Adipocyte (in vitro differentiated cells): ENCODE measurements around the gene ARHGAP19.

Source experiments
- DNase-seq: peaks from one replicate; pipeline ENCODE4 v3.0.0-alpha.2; 2015; ENCODE audit warnings: low read depth
- H3K27me3 ChIP-seq: replicated peaks from 2 replicates; pipeline ENCODE4 v1.7.0; 2013; ENCODE audit warnings: mild to moderate bottlenecking, low read length, moderate library complexity; ENCODE audit not compliant: control insufficient read depth, insufficient read depth
- H3K36me3 ChIP-seq: 2 replicates; pipeline ENCODE4 v1.7.0; 2013; ENCODE audit warnings: low read length, mild to moderate bottlenecking, moderate library complexity; ENCODE audit not compliant: control insufficient read depth, insufficient read depth, severe bottlenecking
- H3K4me1 ChIP-seq: 2 replicates; pipeline ENCODE4 v1.7.0; 2013; ENCODE audit warnings: mild to moderate bottlenecking, low read length, moderate library complexity; ENCODE audit not compliant: control insufficient read depth, insufficient read depth
- H3K4me3 ChIP-seq: 2 replicates; pipeline ENCODE4 v1.7.0; 2013; ENCODE audit warnings: mild to moderate bottlenecking, low read length, moderate library complexity
- H3K9ac ChIP-seq: 2 replicates; pipeline ENCODE4 v1.7.0; 2013; ENCODE audit warnings: mild to moderate bottlenecking, low read length, moderate library complexity
- H3K9me3 ChIP-seq: 2 replicates; pipeline ENCODE4 v1.7.0; 2013; ENCODE audit warnings: mild to moderate bottlenecking, low read length, moderate library complexity; ENCODE audit not compliant: control insufficient read depth

ARHGAP19 gene

DNA sequence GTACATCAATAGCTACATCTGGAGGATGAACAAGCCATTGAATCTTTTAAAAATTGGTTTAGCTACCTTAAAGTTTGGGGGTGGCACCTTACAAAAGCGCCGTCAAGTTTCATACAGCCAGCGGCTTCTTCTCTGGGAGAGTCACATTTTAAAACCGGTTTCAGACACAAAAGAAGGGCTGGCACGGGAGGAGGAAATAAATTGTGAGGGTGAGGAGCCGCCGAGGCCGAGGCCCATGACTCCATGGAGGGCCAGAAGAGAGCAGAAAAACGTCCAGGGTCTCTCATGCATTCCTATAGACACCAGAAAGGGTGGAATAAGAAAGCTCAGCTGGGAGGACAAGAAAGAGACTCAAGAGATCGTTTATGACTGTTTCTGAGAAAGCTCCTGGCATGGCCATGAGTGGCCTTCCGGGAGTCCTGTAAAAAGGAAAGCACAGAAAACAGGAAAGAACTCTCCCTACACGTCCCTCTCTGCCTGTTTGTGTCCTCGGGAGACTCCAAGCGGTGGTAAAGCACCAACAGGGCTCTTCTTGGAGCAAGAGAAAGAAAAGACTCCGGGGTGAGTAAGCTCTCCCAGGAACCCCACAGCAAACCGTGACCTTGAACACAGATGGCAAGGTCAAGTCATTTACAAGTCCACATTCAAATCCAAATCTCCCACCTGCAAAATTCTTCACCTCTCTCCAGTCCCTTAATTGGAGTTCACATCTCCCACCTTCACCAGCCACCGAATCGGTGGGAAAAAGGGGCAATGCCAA, 40.3 kb upstream of the ARHGAP19 start:
- peak; percentile 87 for DNase-seq
- Histone ChIP-seq H3K4me1 (peaks cover 36% of the 10 kb centered on the region), H3K27me3 (no peaks in the 10 kb centered on the region), H3K4me3 (peak overlapping the region; percentile 82), H3K9ac (peak overlapping the region; percentile 92), H3K36me3 (peaks cover 3% of the 10 kb centered on the region), H3K9me3 (no peaks in the 10 kb centered on the region)

DNA sequence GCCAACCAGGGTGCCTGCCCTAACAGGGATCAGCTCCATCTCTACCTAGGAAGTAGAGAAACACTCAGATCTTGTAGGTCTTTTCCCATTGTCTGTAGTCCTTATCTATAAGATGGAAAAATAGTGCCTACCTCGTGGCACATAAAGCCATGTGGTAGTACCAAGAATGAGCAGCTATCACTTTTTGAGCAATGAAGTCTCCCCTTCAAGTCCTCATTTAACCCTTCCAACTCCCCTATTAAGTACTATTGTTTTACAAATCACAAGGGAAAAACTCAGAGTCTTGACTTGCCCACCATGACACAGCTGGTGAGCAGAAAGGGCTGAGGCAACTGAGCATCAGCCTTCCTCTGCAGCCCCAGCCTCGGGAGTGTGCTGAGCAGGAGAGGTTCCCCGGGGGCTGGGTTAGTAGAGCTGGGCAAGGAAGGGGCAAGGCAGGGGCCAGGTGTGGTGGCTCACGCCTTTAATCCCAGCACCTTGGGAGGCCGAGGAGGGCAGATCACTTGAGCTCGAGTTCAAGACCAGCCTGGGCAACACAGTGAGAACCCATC, 38.8 kb upstream of the ARHGAP19 start:
- Histone ChIP-seq H3K9ac (peak overlapping the region; percentile 92), H3K27me3 (no peaks in the 10 kb centered on the region), H3K36me3 (peaks cover 3% of the 10 kb centered on the region), H3K9me3 (no peaks in the 10 kb centered on the region), H3K4me3 (peak overlapping the region; percentile 82), H3K4me1 (peaks cover 30% of the 10 kb centered on the region)
- no peak for DNase-seq

DNA sequence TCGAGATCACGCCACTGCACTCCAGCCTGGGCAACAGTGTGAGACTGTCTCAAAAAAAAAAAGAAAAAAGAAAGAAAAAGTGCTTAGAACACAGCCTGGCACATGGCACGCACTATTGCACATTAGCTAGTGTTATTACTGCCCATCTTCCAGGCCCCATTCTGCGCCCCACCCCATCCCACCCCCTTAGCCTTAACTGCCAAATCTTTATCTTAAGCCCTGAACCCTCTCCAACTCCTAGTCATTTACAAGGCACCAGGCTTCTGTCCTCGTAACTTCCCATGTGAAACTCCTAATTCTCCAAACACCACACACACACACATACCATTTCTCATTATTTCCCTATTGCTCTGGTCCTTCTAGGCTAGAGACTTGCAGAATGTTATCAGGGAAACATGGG, 37.3 kb upstream of the ARHGAP19 start:
- DNase-seq: no peak
- H3K9me3 ChIP-seq: no peaks in the 10 kb centered on the region
- H3K4me1 ChIP-seq: peaks cover 30% of the 10 kb centered on the region
- no peak overlapping the region for H3K9ac ChIP-seq
- peaks cover 3% of the 10 kb centered on the region for H3K36me3 ChIP-seq
- H3K27me3 ChIP-seq: no peaks in the 10 kb centered on the region
- H3K4me3 ChIP-seq: no peak overlapping the region

DNA sequence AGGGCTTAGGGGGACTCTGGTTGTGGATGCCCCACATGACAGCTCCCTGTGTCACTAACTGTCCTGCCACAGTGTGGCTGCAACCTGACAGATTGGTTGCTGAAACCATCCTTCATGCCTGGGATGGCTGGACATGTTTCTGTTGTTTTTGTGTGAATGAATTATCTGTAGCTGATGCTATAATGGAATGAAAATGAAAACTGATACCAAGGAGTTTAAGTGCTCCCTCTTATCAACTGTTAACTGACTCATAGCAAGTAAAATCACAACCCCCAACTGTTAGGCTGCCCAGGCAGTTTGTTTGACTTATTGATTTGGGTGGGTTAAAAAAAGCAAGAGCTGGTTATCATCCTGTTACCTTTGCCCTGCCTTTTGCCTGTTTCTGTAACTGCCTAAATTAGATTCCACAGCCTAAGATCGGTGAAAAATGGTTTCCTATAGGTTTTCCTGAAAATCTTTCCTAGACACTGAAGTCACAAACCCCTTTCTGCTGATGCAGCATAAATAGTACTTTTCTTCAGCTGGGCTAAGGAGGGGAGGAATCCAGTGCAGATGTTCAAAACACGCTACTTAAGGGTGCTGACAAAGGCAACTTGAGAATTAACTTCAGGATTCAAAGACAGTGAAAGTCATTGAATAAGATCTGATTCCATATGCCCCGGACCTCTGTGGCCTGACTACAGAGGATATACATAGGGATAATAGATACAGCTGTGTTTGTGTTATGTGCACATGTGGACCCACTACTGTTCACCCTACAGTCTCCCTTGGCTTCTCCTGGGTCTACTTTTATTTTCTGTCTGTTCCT, 36.4 kb upstream of the ARHGAP19 start:
- H3K27me3 ChIP-seq: no peaks in the 10 kb centered on the region
- H3K4me3 ChIP-seq: no peak overlapping the region
- H3K9ac ChIP-seq: no peak overlapping the region
- H3K9me3 ChIP-seq: no peaks in the 10 kb centered on the region
- peaks cover 3% of the 10 kb centered on the region for H3K36me3 ChIP-seq
- H3K4me1 ChIP-seq: peaks cover 30% of the 10 kb centered on the region
- DNase-seq: no peak

DNA sequence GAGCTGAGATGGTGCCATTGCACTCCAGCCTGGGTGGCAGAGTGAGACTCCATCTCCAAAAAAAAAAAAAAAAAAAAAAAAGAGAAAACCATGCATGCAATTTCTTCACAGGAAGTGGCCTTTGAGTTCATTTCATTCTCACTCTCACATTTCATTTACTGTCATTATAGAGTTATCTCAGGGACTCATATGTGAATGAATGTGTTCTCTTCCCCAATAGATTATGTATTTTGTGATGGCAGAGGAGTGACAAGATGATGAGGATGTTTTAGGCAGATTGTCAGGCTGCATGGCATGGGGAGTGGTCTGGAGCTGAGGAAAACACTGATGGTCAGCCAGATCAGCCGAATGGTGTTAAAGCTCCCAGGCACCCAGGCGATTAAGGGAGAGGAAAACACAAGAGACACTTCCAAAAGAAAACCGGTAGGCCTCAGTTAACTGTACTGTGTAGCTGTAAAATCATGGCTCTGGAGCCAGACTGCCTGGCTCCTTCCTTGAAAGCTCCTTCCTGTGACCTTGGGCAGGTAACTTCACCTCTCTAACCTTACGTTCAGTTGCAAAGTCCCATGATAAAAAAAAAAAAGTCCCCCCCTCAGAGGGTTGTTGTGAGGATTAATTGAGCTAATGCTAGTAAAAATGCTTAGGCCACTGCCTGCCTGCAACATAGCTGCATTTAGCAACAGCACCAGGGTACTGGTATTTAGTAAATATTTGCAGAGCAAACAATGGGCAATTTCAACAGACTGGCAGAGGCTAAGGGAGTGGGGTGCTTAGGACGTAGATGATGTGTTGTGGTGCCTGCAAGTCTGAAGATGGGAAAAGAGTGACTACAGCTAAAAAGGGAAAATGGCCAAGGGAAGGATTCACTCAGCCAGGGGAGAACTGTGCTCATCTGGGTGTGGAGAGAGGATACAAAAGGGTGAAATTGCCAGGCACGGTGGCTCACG, 35.2 kb upstream of the ARHGAP19 start:
- peaks cover 3% of the 10 kb centered on the region for H3K36me3 ChIP-seq
- no peak overlapping the region for H3K9ac ChIP-seq
- peaks cover 22% of the 10 kb centered on the region for H3K4me1 ChIP-seq
- no peak for DNase-seq
- no peaks in the 10 kb centered on the region for H3K9me3 ChIP-seq
- no peak overlapping the region for H3K4me3 ChIP-seq
- no peaks in the 10 kb centered on the region for H3K27me3 ChIP-seq

DNA sequence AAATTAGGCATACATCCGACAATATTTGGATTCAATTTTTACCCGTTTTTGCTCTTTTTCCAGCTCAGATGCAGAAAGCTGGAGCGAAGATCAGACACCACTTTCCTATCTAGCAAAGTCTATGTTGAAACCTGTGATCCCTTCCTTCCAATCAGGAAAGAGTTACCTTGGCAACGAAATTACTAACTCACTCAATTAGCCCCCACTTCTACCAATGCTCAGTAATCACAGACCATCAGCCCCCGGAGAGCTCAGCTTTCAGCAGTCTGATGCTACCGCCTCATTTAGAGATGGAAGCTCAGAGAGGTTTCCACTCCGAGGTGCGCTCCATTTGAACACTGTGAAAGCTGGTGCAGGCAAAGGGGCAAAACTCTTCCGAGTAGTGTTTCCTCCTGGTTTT, 33.3 kb upstream of the ARHGAP19 start:
- Histone ChIP-seq H3K36me3 (peaks cover 3% of the 10 kb centered on the region), H3K27me3 (no peaks in the 10 kb centered on the region), H3K9me3 (no peaks in the 10 kb centered on the region), H3K9ac (no peak overlapping the region), H3K4me1 (peaks cover 8% of the 10 kb centered on the region), H3K4me3 (no peak overlapping the region)
- no peak for DNase-seq

DNA sequence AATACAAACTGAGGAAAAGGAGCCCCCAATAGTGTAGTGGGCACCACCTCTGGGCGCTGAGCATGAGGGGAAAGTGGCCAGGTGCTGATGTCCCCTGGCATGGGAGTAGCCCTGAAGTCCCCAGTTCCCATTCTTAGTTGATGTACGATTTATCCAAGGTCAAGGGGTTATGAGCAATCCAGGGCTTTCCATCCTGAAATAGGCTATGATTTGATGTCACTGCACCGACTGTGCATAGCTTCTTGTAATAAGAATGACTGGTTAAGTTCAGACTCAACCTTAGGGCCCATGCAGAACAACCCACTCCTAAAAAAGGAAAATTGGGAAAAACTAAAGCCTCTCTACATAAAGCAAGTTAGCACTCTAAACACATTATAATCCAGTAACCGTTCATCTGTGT, 31.1 kb upstream of the ARHGAP19 start:
- Histone ChIP-seq H3K36me3 (no peaks in the 10 kb centered on the region), H3K9me3 (no peaks in the 10 kb centered on the region), H3K4me1 (peaks cover 17% of the 10 kb centered on the region), H3K9ac (no peak overlapping the region), H3K4me3 (no peak overlapping the region), H3K27me3 (no peaks in the 10 kb centered on the region)
- no peak for DNase-seq

DNA sequence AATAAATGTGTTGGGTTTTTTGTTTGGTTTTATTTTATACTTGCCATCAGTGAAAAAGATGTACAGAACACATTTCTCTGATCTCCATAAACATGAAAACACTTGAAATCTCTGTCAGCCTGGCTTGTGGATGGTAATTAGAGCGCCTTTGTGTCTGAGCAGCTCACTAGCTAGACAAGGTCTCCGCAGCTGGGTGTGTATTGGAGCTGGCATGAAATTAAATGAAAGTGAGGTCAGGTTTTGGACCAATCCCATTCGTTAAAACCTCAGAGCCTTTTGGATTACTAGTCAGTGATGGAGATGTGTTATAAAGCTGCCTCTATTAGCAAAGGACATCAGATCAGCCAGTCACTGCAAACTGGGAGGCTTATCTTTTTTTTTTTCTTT, 29.4 kb upstream of the ARHGAP19 start:
- Histone ChIP-seq H3K9me3 (no peaks in the 10 kb centered on the region), H3K27me3 (no peaks in the 10 kb centered on the region), H3K4me3 (no peak overlapping the region), H3K9ac (no peak overlapping the region), H3K4me1 (peaks cover 11% of the 10 kb centered on the region), H3K36me3 (no peaks in the 10 kb centered on the region)
- DNase-seq: no peak

DNA sequence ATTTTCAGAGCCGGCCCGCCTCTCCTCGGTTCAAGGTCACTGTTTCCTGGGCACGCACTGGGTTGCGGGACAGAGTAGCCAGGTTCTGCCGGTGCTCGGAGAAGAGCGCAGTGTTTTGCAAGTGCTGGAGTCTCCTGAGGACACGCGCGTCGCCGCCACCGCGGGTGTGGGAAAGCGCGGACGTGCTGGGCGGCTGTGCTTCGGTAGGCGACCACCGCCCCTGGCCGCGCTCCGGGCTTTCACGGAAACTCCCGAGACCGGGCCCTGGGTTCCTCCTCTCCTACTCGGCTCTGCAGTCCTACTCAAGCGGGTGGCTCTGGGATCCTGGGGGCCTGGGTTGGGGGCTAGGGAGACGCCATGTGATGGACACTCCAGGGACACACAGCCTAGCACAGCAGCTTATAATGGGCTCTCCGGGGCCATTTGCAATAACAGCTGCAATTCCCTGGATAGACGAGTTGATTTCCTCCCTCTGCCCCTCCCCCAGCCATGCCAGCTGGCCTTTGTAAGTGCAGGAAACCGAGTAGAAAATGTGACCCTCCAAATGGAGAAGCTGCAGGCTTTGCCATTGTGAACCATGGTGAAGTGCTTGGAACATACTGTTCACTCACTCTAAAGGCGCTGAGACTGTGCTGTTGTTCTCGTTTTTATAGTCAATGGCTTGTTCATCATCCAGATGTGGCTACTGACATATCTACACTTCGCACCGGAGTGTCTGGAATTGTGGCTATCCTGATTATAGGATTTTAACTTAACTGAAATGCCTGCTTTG, 28.8 kb upstream of the ARHGAP19 start:
- Histone ChIP-seq H3K27me3 (no peaks in the 10 kb centered on the region), H3K4me1 (peaks cover 11% of the 10 kb centered on the region), H3K9ac (peak overlapping the region; percentile 56), H3K4me3 (peak overlapping the region; percentile 93), H3K36me3 (no peaks in the 10 kb centered on the region), H3K9me3 (no peaks in the 10 kb centered on the region)
- DNase-seq: no peak

DNA sequence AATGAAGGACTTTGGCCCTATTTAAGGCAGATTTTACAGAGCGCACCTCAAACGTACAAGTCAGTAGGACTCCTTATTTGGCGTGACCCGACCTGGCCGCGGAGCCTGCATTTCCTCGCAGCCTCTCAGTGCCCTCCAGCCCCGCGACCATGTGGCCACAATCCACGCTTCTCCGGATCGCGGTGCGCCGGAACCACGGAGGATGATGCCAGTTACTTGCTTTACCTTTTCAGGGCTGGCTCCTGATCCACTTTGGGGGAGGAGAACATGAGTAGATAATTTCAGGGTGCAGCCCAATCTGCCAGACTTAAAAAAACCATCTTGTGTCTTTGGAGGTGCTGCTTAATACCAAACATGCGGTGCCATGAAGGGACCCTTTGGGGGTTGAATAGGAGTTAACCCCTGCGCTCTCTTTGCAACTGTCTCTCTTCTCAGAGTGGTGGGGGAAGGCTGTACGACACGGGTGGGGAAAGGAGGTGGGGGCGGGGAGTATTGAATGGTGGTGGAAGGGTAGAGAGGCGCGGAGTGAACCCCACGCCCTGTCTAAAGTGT, 28.1 kb upstream of the ARHGAP19 start:
- no peaks in the 10 kb centered on the region for H3K9me3 ChIP-seq
- no peaks in the 10 kb centered on the region for H3K36me3 ChIP-seq
- H3K27me3 ChIP-seq: no peaks in the 10 kb centered on the region
- H3K9ac ChIP-seq: peak overlapping the region; percentile 96
- H3K4me3 ChIP-seq: peak overlapping the region; percentile 93
- DNase-seq: no peak
- peaks cover 11% of the 10 kb centered on the region for H3K4me1 ChIP-seq
